Activated CD4-positive, alpha-beta T cell treated with anti-CD3 and anti-CD28 coated beads for 24 hours (primary cell): ENCODE results near the gene MEF2C.
"Not testable (repeated sequence)": the region's sequence is repeated elsewhere in the genome, so short reads cannot be mapped to it uniquely, and the experiment has no call there.

Source experiments
- DNase-seq, 2 donors: peaks; one replicate each; pipeline ENCODE4 v3.0.0-alpha.2; 2020; ENCODE audit warnings: low read depth in 2 of 2

Gene MEF2C

DNA sequence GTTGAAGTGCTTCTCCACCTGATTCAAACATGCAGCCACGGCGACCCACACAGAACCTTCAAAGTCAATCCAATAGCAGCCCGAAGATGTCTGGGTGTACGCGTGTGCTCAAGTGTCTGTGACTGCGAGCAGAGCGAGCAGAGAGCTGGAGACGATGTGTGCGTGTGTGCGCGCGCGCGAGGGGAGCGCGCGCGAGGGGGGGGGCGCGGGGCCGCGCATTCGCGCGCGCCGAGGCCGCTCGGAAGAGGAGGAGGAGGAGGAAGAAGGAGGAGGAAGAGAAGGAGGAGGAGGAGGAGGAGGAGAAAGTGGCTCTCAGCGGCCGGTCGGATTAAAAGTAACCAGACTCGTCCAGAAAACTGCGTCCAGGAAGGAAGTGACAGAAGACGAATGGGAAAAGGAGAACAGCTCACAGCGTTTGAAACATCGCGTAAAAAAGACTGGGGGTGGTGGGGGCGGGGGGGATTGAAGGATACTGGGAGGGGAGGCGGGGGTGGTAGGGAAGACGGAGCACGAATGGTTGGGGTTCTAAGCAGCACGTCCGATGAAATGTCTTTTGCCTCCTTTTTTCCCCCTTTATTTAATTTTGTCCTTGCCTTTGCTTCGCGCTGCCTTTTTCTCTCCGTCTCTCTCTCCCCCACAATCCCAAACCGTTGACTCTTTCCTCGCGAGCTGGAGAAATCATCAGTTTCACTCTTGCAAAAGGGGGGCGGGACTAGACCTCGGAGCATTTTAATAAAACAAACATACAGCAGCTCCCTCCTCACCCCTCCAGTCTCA is at the start of gene MEF2C:
MEF2C (minus strand) TSS at position 126 of the 777 bp plus-strand sequence. CDS start 59,396 bp downstream, outside the sequence.
- no peak for DNase-seq

DNA sequence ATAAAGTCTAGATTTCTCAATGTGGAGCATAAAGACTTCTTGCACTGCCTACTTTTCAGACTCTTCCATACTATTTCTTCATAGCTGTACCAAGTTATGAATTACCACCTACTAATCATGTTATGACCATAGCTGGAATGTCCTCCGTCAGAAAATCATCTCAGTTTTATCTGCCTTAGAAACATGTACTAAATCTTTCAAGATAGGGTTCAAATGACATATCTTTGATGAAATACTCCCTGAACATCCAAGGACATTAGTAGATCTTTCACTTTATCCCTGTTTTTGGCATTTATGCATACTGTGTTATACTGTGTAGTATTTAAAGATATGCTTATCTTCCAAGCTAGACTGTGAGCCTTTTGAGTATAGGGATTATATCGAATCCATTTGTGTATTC is 49.6 kb upstream of the MEF2C start:
- DNase-seq = no peak

DNA sequence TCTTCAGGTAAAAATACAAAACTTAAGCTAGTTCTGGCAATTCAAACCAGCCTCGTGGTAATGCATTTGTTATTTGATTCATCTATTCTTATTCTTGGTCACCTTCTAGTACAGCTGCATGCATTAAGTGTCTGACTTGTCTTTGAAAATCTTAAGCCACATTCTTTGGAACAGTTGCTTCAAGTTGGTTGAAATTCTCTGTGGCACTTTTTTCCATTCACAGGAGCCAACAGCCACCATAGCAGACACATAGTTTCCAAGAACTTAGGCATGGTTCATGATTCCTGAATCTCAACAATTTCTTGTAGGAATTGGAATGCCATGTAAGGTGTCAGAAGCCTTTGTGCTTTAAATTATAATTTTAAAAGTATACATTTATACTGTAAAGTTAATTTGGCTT is 47.4 kb upstream of the MEF2C start:
- DNase-seq = no peak

DNA sequence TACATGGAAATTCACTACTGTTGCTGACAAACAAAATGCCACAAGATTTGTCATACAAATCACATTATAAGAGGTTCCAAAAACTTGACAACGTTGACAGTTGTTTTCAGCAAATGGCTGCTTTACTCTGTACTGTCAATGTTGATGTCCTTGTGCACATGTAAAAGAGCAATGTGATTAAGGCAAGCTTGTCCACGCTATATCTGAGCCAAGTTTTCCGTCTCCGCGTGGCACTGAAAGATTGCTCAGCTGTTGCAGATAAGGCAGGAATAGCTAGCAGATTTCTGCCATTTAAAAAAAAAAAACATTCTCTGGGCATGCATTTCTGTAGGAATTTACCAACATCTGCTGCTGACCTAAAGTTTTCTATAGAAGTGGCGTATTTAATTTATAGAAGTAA is 46.4 kb upstream of the MEF2C start:
- no peak for DNase-seq

DNA sequence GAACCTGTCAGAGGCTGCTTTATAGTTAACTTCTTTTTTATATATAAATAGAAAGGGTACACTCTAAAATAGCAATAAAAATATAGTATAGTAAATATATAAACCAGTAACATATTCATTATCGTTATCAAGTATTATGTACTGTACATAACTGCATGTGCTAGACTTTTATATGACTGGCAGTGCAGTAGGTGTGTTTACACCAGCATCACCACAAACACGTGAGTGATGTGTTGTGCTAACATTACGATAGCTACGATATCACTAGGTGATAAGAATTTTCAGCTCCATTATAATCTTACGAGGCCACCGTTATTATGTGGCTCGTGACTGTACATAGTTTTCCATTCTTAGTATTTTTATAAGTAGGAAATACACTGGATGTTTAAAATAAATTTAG is 43.8 kb upstream of the MEF2C start:
- no peak for DNase-seq

DNA sequence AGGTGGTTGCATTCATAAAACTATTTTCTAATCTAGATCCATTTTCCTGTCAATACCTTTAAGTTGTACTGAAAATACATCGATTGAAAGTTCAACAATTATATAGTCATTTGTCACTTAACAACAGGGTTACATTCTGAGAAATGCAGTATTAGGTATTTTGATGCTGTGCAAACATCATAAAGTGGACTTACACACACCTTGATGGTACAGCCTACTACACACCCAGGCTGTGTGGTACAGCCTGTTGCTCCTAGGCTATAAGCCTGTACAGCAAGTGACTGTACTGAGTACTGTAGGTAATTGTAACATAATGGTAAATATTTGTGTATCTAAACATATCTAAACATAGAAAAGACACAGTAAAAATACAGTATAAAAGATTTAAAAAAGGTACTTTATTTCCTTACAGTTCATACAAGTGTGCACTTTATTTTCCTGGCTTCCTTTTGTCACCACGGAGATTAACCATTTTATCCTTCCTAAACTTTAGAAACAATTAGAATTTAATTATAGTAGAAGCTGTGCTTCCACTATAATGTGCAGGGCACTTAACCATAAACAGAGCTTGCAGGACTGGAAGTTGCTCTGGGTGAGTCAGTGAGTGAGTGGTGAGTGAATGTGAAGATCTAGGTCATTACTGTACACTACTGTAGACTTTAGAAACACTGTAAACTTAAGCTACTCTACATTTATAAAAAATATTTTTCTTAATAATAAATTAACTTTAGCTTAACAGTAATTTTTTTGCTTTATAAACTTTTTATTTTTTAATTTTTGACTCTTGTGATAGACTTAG is 42.9 kb upstream of the MEF2C start:
- no peak for DNase-seq

DNA sequence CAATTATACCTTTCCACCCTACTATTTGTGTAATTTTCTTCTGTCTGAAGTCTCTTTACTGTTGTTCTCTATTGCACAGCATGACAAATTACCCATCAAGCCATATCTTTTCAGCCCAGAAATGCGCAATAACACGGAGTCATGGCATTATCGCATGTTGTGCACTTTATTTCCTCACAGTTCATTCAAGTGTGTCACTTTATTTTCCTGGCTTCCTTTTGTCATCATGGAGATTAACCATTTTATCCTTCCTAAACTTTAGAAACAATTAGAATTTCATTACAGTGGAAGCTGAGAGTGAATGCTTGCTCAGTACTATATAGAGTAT is 41.3 kb upstream of the MEF2C start:
- DNase-seq = no peak

DNA sequence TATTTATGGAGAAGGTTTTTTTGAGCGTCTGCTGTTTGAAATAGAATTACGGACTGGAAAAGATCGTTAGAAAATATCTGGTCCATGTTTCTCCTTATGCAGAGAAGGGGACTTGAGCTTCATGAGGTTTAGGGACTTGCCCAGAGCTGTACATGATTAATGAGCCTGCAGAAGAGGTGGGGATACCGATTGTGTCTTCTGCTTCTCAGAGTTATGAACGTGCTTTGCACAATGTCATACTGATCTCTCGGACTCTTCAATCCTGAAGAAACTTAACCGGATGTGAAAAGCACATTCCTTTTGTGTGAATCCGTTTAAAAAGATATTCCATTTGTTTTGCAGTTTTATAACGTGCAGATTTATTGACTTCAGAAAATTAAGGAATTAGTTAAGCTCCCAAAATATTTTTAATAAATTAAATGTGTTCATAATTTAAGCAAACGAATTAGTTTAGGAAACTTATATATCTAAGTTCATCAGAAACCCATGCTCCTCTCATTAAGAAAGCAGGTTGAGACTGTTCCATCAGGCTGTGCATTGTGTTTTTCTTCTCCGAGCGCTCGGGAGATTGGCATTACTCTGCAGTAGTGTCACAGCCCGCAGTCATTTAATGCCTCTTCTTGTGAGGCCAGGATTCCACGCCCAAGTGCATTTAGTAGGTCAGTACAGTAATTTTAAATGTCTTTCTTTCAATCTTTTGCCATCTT is 40.8 kb upstream of the MEF2C start:
- DNase-seq = no peak

DNA sequence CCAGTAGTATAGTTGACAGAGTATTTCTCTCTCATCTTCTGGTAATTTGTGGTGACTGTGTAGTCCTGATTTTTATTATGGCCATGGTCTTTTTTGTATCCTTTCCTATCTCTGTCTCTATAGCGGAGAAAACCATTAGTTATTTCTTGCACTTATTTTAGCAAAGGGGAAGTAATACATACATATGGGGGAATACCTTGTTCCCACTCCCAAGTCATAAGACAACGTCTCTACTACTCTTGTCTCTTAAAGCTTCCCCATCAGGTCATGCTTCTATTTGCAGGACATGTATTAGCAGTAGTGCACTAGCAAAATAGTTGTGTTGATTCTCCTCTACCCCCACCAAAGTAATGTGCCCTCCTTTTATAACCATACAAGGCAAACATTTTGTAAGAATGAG is 29.8 kb upstream of the MEF2C start:
- not testable (repeated sequence) for DNase-seq

DNA sequence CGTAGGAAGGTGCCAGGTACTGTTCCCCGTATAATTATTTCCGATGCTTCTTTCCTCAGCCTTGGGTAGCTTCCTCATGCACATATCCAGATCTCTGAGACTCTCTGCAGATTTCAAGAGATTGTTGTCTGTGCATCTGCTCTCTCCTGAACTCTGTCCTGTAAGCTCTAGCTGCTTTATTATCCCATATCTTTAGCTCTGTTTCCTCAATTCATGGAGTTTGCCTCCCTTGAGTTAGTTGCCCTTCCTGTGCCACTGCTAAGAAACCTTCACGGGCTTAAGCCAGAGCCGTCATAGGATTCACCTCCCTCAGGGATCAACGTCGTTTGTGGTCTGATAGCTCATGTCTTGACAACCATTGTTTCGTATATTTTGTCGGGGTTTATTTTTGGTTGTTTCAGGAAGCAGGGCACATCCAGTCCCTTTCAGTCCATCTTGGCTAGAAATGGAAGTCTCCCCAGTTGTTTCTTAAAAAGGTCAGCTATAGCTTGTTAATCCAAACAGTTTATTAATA is 28.1 kb upstream of the MEF2C start:
- not testable (repeated sequence) for DNase-seq

DNA sequence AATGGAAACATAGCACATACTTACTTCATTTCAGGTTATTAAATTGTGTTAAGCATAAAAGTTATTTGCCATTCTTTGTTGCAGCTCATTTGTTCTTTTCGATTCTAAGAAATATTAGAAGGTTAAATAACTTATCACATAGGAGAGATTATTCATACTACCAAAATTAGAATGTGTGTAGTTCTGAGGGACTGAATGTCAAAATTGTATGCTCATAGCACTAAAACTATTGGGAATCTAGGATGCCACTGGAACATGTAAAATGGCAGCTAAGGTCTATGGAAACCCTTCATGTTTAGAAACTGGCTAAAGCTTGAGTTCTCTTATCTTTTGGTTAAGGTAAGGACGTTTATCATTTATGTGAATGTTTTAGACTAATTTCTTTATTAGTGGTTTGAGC is 21.5 kb upstream of the MEF2C start:
- not testable (repeated sequence) for DNase-seq

DNA sequence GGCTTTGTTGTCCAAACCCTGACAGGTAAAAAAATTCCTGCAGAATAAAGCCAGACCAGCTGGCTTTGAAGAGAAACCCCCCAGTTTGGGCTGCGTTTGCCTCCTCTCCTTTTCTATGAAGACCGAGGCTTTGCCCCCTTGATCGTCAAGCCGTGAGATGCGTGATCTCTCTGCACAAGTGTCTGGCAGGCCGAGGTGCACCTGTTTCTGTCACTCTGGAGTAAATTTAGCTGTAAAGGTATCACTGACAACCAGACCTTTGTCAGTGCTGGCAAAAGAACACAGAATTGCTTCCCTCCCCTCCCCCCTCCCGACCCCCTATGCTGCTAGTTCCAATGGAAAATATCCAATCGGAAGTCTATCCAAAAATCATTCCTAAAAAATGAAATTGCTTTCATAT is 21.0 kb upstream of the MEF2C start:
- DNase-seq = not testable (repeated sequence)

DNA sequence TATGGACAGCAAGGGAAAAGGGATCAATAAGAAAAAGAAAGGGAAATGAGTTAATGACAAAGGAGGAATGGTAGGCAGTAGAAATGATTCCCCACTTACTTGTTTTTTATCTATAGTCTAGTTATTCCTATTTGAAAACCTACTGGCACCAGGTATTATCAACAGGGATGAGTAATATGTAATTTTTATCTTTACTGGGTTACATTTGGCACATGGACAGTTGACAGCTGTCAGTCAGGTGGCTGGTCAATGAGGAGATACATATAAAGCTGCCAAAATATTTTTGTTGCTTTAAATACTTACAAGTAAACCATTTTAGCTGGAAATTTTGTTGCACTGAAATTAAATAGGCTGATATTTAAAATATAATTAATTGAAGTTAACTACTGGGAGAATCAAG is 18.1 kb upstream of the MEF2C start:
- not testable (repeated sequence) for DNase-seq

DNA sequence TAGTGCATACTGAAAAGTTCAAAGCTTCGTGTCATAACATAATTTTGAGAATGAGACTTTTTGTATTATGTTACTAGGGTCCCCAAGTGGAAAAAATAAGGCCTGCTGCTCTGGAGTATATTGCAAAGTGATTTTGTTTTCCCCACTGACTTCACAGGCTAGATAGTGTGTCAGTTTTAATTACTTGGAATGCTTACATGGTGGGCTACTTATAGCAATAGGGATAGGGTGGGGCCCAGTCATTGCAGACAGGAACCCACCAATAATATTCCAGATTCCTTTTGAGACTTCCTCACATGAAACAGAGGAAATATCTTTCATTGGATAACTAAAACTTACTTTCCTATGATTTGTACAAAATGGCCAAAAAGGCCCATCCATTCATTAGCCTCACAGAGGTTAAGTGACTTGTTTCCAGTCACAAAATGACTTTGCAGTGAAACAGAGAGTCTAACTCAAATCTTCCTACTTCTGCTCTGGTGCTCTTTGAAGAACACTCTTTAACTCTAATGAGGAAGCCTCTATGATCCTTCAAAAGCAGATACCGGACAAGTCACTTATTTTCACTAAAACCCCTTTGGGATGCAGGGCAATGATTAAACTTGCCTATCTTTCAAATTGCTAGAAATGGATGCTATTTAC is 16.2 kb upstream of the MEF2C start:
- DNase-seq = no peak

DNA sequence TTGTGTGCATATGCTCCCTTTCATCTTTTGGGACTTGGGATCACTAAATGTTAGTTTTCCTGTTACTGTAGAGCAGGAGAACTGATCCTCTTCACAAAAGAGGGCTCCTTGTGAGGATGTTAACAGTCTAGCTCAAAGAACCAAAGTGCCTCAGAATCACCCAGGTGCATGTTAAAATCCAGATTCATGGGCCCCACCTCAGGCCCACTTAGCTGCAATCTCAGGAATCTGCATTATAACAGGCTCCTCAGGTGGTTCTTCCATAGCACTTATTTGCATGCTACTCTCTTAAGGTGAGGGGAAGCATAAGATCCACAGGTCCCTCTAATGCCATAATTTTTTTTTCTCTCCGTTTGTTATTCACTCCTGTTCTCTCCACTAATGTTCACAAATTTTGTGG is 14.8 kb upstream of the MEF2C start:
- no peak for DNase-seq

DNA sequence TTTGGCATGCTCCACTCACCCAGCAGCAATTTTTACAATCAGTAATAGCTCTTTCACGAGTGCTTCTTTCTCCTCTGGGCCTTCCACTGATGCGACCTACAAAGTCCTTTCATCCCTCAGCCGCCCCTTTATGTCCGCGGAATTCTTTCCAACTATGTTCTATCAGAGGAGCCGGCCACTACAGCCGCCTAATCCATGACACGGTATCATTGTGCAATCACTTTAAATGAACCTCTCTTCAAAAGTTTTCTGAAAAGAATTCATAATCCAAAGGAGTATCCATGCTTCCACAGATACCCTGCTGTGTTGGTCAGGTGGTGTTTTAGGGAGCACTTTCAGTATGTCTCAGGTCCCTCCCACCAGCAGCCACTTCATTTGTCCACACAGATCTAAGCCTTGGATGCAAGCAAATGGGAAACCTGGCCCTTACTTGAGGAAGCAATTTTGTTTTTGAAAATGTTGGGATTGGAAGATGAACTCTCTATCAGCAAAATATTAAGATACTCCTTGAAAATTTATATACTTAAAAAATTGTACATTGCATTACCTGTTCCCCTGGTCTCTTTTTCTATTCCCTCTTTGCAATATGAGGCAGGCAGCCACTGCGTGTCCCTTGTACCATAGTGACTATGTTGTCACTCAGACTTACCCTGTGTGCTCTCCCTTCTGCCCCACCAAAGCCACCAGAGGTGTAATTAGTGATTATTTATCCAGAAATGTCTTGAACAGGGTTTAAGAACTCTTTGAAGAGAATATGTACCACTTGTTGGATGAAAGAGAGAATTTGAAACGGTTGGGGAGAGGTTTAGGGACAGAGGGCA is 12.9 kb upstream of the MEF2C start:
- no peak for DNase-seq

DNA sequence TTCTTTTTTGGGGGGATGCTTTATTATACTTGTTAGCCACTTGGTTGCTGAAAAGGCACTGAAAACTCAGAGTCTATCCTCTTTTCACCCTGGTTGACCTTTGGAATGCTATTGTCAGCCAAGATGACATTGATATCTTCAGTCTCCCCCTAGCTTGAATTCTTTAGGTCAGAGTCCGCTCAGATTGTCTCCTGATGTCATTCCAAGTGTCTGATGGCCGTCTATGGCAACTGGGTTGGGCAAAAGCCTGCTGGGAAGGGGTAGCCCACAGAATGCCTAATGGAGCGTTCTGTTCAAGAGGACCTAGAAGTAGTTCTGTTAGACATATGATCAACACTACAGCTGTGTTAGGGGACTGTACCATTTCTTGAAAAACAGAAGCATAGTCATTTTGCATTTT is 9.7 kb upstream of the MEF2C start:
- no peak for DNase-seq

DNA sequence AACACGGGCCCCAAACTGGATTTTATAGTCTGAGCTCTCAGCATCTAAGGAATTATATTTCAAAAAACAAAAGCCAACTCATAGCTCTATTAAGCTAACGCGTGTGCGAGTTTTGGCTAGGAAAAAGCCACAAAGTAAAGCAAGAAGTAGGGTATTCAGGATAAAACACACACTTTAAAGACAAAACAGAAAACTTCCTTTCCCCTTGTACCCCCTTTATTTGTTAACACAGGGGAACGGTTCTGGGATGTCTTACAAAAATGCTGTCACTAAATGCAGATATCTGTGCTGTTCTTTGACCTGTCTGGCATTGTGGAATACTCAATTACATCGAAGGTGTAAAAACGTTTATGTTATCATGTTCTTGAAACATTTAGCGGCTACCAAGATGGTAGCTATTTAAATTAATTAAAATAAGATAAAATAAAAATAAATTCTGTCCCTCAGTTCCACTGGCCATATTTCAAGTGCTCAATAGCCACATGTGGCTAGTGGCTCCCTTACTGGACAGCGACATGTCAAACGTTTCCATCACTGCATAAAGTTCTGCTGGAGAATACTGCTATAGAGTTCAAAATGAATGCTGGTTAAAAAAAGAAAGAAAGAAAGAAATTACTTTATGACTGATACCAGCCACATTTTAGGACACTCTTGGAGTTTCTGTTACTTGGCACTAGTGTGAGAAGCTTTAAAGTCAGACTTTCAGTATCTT is 7.2 kb upstream of the MEF2C start:
- no peak for DNase-seq

DNA sequence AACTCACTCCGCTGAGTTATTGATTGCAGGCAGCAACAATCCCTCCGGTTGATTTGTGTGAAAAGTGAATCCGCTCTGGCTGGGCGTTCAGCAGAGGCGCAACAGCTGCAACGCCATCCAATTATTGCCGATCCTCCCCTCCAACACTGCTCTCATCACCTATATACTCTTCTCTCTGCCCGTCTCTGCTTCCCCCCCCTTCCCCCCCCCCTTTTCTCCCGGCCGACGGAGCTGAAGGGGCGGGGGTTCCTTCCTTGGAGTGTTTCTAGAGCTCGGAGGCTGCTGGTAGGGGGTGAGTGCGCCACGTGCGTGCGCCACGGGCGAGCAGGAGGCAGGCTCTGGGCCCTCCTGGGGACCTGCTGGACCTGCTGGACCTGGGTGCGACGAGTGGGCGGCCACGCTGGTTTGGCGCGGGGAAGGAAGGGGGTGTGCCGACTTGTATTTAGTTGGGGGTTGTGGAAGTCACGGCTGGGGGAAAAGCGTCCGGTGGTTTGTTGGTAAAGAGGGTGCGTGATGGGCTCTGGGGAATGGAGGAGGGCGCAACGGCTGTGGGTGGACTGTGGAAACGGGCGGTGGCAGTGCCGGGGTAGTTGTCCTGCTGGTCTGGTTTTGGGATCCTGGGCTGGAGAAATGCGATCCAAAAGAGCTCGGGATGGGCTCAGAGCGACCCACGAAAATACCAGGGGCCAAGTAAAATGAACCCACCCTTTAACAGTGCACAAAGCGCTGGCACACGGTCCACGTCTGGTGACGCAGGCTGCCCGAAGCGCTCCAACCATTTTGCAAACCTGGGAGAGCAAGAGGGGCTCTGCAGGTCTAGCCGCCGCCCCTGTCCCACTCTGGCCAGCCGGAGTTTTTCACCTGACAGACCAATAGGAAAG is 6.4 kb upstream of the MEF2C start:
- no peak for DNase-seq

DNA sequence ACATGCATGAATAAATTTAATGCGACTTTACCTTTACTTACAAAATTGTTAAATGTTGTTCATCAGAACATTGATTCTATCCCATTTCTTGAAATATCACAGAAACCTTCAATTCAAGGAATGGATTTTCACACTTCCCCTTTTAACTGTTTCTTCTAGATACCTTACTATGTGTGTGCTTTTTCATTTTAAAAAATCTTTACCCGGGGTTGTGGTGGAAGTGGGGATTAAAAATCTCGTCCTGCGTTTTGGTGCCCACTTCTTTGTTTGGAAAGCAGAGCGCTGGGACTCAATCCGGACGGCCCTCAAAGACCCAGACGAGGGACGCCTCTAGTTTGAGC is 5.8 kb upstream of the MEF2C start:
- DNase-seq = no peak
